NCI-H774 (cell line): ENCODE measurements around the gene THRA.

ENCODE experiments used
- DNase-seq: peaks from one replicate; lab custom pipeline; 2025; lab: John Stamatoyannopoulos, UW

Gene THRA

GRCh38 chr17:40099619-40100418 lies 37.1 kb downstream of the THRA start:
- no peak for DNase-seq

GRCh38 chr17:40100419-40100668 lies 37.6 kb downstream of the THRA start, which contains the start of gene NR1D1:
NR1D1 (minus strand) TSS chr17:40100589; CDS start chr17:40100094, 495 bp downstream.
- no peak for DNase-seq

- DNase-seq = peak; percentile 99
Observed at GRCh38 chr17:40100669-40101366, 38.1 kb downstream of the THRA start.

GRCh38 chr17:40101367-40102210 lies 38.8 kb downstream of the THRA start:
- DNase-seq = no peak

GRCh38 chr17:40103071-40103661 lies 40.4 kb downstream of the THRA start:
- no peak for DNase-seq

- DNase-seq = no peak
Observed at GRCh38 chr17:40103688-40104087, 40.9 kb downstream of the THRA start.

GRCh38 chr17:40104594-40105486 lies 42.1 kb downstream of the THRA start:
- no peak for DNase-seq

- DNase-seq = no peak
Observed at GRCh38 chr17:40105861-40106759, 43.3 kb downstream of the THRA start.

- no peak for DNase-seq
Observed at GRCh38 chr17:40106760-40107521, 44.2 kb downstream of the THRA start.

- no peak for DNase-seq
Observed at GRCh38 chr17:40107522-40108174, 44.9 kb downstream of the THRA start.

- DNase-seq = no peak
Observed at GRCh38 chr17:40108970-40109824, 46.4 kb downstream of the THRA start.

GRCh38 chr17:40110026-40110845 lies 47.5 kb downstream of the THRA start:
- DNase-seq = no peak

- peak; percentile 95 for DNase-seq
Observed at GRCh38 chr17:40111221-40112128, 48.7 kb downstream of the THRA start.

GRCh38 chr17:40112191-40112711 lies 49.5 kb downstream of the THRA start:
- no peak for DNase-seq

- no peak for DNase-seq
Observed at GRCh38 chr17:40112718-40113109, 49.9 kb downstream of the THRA start.
